ENCODE data around the gene MICALL1.

Gene MICALL1

DNA sequence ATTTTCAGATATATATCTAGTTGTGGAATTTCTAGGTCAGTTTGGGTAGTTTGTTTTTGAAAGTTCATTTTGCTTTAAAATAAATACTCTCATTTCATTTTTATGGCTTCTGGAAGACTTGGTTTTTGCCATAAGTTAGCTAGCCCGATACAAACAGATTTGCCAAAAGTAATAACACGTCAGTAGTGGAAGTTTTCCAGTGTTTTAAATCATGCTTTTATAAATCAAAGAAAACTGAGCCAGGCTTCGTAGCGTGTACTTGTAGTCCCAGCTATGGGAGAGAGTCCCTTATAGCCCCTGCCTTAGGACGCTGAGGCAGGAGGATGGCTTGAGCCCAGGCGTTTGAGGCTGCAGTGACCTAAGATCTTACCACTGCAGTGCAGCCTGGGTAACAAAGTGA is 21.7 kb upstream of the MICALL1 start:
- no peaks in the 10 kb centered on the region for H3K4me1 ChIP-seq (ENCODE audit: control insufficient read depth, low read length)
- no peak overlapping the region for H3K27ac ChIP-seq (ENCODE audit: low read depth, low read length)
- no peak overlapping the region for H3K4me2 ChIP-seq (ENCODE audit: low read length)
- no peaks in the 10 kb centered on the region for H4K20me1 ChIP-seq (ENCODE audit: control insufficient read depth, insufficient read depth, low read depth, low read length)
- TF ChIP-seq EZH2phosphoT487 (IDR thresholded peaks at IDR 0.05; ENCODE audit: borderline replicate concordance, low read length) (no peak), CTCF (IDR thresholded peaks at IDR 0.05; ENCODE audit: low read depth, low read length, poor library complexity, severe bottlenecking) (no peak)
- peaks cover 41% of the 10 kb centered on the region for H3K79me2 ChIP-seq (ENCODE audit: control insufficient read depth, low read length)
- H3K9me2 ChIP-seq (replicated peaks; ENCODE audit: control insufficient read depth, low read length) = no peaks in the 10 kb centered on the region
- no peaks in the 10 kb centered on the region for H3K27me3 ChIP-seq (ENCODE audit: control insufficient read depth, low read length)
- peaks cover 77% of the 10 kb centered on the region for H3K36me3 ChIP-seq (ENCODE audit: control insufficient read depth, low read length)
- peaks cover 8% of the 10 kb centered on the region; the same call in 1 of the 2 replicates for H3F3A ChIP-seq (ENCODE audit: control insufficient read depth, insufficient read depth)
- no peaks in the 10 kb centered on the region for H3K9me3 ChIP-seq (ENCODE audit: control insufficient read depth, insufficient read depth, low read length)
- no peak overlapping the region for H3K4me3 ChIP-seq (ENCODE audit: low read length)

DNA sequence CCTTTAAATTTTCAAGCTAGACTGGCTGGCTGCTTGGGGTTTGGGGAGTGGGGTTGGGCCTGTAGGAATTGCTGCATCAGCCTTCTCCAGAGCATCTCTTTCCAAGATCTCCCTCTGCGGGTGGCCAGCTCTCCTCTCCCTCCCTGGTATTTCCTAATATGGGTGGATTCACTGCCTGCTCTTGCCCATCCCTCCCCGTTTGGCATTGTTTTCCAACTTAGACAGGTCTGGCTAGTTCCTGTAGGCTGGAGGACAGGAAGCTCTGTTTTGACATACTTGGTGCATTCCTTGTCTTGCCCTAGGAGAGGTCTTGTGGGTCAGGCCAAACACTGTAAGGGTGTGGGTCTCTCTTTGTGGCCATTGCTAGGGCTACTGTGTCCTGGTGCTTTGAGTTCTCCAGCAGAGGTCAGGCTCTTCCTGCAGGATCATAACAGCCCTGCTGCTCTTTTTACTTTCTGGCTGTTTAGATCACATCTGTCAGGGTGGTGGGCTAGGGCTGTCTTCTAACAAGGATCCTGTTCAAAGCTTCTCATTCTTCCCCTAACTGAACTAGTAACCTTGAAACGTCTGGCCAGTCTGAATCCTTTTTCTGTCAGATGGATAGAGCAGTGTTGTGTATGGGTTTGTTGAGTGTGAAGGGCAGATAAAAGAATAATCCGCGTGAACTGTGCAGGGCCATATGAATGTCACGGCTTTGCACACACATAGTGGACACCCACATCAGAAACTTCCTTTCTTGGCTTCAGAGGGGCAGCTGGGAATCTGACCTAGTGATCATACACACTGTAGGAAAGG is 18.3 kb upstream of the MICALL1 start:
- Histone ChIP-seq H3K9me3 (ENCODE audit: control insufficient read depth, insufficient read depth, low read length) (no peaks in the 10 kb centered on the region), H3K27me3 (ENCODE audit: control insufficient read depth, low read length) (no peaks in the 10 kb centered on the region), H3K4me1 (ENCODE audit: control insufficient read depth, low read length) (no peaks in the 10 kb centered on the region), H3K4me2 (ENCODE audit: low read length) (no peak overlapping the region), H3K36me3 (ENCODE audit: control insufficient read depth, low read length) (peaks cover 70% of the 10 kb centered on the region), H3K9me2 (replicated peaks; ENCODE audit: control insufficient read depth, low read length) (no peaks in the 10 kb centered on the region), H3K27ac (ENCODE audit: low read depth, low read length) (no peak overlapping the region), H3F3A (ENCODE audit: control insufficient read depth, insufficient read depth) (peaks cover 10% of the 10 kb centered on the region; the same call in 1 of the 2 replicates), H4K20me1 (ENCODE audit: control insufficient read depth, insufficient read depth, low read depth, low read length) (no peaks in the 10 kb centered on the region; the same call in 1 of the 2 replicates), H3K79me2 (ENCODE audit: control insufficient read depth, low read length) (peaks cover 17% of the 10 kb centered on the region), H3K4me3 (ENCODE audit: low read length) (no peak overlapping the region)
- TF ChIP-seq EZH2phosphoT487 (IDR thresholded peaks at IDR 0.05; ENCODE audit: borderline replicate concordance, low read length) (no peak), CTCF (IDR thresholded peaks at IDR 0.05; ENCODE audit: low read depth, low read length, poor library complexity, severe bottlenecking) (no peak)

GRCh38 chr22:37891926-37892325 is 14.2 kb upstream of the MICALL1 start:
- H3K4me2 ChIP-seq (ENCODE audit: low read length) = no peak overlapping the region
- no peaks in the 10 kb centered on the region for H3K9me2 ChIP-seq (replicated peaks; ENCODE audit: control insufficient read depth, low read length)
- no peak overlapping the region for H3K27ac ChIP-seq (ENCODE audit: low read depth, low read length)
- H3K36me3 ChIP-seq (ENCODE audit: control insufficient read depth, low read length) = peaks cover 44% of the 10 kb centered on the region
- no peaks in the 10 kb centered on the region for H3K27me3 ChIP-seq (ENCODE audit: control insufficient read depth, low read length)
- H3K9me3 ChIP-seq (ENCODE audit: control insufficient read depth, insufficient read depth, low read length) = no peaks in the 10 kb centered on the region
- no peak overlapping the region for H3K4me3 ChIP-seq (ENCODE audit: low read length)
- TF ChIP-seq CTCF (IDR thresholded peaks at IDR 0.05; ENCODE audit: low read depth, low read length, poor library complexity, severe bottlenecking) (no peak), EZH2phosphoT487 (IDR thresholded peaks at IDR 0.05; ENCODE audit: borderline replicate concordance, low read length) (no peak)
- peaks cover 21% of the 10 kb centered on the region for H3K4me1 ChIP-seq (ENCODE audit: control insufficient read depth, low read length)
- H4K20me1 ChIP-seq (ENCODE audit: control insufficient read depth, insufficient read depth, low read depth, low read length) = no peaks in the 10 kb centered on the region; the same call in 1 of the 2 replicates
- peaks cover 13% of the 10 kb centered on the region for H3F3A ChIP-seq (ENCODE audit: control insufficient read depth, insufficient read depth)
- no peaks in the 10 kb centered on the region for H3K79me2 ChIP-seq (ENCODE audit: control insufficient read depth, low read length)
